C1 segment of cervical spinal cord (tissue), 14 donors: Measurements from ENCODE around the gene NOP16.
A peak's percentile ranks its signal among the peaks of the same experiment; 100 is the strongest.

Experiments used
- DNase-seq, 14 donors: peaks; one replicate each; lab custom pipeline; 2025; lab: John Stamatoyannopoulos, UW

NOP16 gene

GRCh38 chr5:176386491-176386890, 1.9 kb downstream of the NOP16 start:
- DNase-seq = no peak

DNA sequence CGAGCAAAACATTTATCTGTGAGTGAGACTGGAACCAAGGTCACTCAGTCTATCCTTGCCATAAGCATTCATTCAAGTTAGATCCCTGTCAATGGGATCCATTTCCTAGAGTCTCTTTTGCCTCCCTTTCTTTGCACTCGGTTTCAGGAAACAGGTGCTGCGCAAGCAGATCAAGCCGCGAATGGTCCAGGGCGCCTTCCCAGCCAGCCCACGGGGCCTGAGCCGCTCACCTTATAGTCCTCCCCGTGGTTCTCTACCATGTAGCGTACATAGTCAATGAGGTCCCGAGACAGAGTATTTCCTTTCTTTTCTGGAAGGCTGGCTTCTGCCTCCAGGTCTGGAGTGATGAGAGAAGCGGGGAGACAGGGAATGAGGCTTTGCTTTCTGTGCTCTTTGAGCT, 3.4 kb downstream of the NOP16 start:
- DNase-seq = no peak

GRCh38 chr5:176384366-176384930, 4.0 kb downstream of the NOP16 start:
- DNase-seq = no peak

- no peak for DNase-seq
Observed at GRCh38 chr5:176383961-176384360, 4.4 kb downstream of the NOP16 start.

GRCh38 chr5:176383248-176383905, 5.0 kb downstream of the NOP16 start:
- DNase-seq = no peak

- DNase-seq = no peak
Observed at GRCh38 chr5:176382721-176383120, 5.7 kb downstream of the NOP16 start.

DNA sequence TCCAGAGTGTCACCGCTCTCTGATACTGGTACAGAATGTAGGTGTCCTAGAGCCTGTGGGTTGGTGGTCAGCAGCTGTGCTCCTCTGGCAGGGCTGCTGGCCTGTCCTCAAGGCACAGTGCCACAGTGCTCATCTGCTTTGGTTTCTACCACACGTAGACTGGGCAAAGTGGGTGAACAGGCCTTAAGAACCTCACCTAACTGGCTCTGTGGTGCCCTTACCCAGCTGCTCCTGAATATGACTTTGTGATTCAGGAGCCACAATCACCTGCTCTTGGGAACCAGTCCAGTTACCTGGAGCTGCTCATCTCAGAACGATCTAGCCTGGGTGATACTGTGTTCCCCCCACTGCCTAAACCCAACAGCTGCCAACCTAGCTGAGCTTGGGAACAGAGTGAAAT, 6.4 kb downstream of the NOP16 start:
- no peak for DNase-seq

GRCh38 chr5:176381423-176381822, 7.0 kb downstream of the NOP16 start:
- DNase-seq = no peak

- DNase-seq = no peak
Observed at GRCh38 chr5:176379881-176380280, 8.5 kb downstream of the NOP16 start.

- DNase-seq = no peak
Observed at GRCh38 chr5:176373100-176373818, 15.1 kb downstream of the NOP16 start.

DNA sequence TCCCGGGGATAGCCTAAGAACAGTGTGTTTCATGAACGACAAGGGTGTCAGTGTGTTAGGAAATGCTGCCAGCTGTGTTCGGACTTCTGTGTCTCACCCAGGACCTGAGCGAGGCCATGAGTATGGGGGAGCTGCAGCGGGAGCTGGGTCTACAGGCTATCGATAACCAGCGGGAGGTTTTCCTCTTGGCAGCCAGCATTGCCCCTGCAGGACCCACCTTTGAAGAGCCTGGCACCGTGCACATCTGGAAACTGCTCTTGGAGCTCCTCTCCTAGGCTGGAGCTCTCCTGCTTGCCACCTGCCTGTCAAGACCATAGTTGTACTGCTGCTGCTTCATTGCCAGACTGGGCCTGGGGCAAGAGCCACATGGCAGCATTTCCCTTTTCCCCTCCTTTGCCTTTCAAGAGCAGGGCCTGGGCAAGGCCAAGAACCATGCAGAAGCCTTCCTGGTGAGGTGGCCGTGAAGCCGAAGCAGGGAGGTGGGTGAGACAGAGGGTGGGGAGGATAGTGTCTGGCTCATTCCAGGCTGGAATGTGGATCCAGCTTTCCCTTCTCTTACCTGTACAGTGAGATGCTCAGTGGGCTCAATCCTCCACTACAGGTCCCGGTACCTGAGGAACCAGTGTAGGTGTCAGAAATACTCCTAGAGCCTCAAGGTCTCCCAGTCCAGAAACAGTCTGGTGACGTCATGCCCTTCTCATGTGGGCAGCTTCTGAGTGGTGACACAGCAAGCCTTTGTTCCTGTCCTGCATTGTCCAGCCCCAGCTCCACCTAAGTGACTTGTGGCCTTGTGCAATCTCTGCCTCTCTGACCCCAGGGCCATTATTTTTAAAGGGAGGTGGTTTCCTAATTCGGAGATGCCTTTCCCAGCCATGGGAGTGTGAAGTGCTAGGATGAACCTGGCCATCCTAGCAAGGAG, 16.5 kb downstream of the NOP16 start:
- DNase-seq = peak in 2 of 14 donors; percentile 8 to 18

- no peak for DNase-seq
Observed at GRCh38 chr5:176369934-176370711, 18.3 kb downstream of the NOP16 start.

DNA sequence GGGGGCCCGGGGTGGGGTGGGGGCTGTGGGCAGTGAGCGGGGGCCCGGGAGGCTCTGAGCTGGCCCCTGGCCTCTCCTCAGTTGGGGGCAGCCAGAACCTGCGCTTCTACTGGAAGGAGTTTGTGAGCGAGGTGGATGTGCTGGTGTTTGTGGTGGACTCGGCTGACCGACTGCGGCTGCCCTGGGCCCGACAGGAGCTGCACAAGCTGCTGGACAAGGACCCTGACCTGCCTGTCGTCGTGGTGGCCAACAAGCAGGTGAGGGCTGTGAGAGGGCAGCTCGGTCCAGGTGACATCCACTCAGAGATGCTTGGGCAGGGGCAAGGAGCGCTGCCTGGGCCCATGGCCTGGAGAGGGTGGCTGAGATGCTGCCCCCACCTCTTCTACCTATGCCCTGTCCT, 19.7 kb downstream of the NOP16 start:
- no peak for DNase-seq

DNA sequence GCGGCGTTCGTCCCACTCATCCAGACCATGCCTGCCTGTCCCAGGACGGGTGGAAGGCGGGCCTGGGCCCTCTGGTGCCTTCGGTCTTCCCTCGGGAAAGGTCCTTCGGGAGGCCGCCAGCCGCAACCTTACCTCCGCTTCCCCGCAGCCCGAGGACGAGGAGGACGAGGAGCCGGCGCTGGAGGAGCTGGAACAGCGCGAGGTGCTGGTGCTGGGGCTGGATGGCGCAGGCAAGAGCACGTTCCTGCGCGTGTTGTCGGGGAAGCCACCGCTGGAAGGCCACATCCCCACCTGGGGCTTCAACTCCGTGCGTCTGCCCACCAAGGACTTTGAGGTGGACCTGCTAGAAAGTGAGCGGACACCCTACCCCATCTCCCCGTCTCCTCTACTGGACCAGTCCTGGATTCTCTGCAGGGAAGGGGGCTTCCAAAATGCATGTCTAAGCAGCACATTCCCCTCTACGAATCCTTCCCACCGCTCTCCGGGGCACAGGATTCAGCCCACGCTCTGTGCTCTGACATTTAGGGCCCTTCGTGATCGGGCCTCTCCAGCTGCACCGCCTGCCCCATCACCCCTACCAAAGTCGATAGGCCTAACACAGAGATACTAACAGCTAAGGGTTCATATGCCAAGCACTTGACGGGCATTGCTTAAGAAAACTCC, 22.0 kb downstream of the NOP16 start:
- DNase-seq = no peak

DNA sequence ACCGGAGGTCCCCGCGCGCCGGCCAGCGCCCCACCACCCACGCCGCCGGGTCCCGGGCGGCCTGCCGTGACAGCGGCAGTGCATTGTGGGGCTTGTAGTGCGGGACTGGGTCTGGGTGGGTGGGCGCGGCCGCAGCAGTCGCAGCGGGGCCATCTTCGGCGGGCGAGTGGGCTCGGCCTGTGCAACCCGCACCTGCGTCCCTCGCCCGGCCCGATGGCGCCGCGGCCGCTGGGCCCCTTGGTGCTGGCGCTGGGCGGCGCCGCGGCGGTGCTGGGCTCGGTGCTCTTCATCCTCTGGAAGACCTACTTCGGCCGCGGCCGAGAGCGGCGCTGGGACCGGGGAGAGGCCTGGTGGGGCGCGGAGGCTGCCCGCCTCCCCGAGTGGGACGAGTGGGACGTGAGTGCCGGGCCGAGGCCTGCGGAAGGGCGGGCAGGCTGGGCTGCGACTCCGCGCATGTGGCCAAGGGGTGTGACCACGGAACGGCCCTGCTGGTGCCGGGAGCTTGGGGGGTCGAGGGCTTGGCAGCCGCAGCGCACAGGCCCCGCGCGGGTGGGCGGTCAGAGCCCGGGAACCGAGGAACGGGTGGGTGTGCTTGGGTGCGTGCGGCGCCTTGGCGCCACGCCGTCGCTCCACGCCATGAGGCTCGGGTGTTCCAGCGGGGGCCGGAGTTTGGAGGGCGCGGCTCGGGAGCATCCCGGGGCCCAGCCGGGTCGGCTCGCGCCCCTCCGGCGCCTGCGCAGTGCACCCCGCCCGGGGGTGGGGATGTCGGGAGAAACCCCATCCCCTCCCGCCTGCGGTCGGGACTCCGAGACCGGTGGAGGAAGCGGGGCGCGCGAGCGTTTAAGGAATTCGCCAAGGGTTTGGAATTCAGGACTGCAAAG, 22.8 kb downstream of the NOP16 start, which contains the start of gene ARL10:
TSS of gene ARL10 (plus strand) at position 137 of the 881 bp plus-strand sequence. CDS start at position 214, 77 bp downstream.
- DNase-seq = peak in 11 of 14 donors; percentile 17 to 67 (median 52)

GRCh38 chr5:176364765-176365350, 23.5 kb downstream of the NOP16 start:
- DNase-seq = peak in 2 of 14 donors; percentile 17 to 20

GRCh38 chr5:176362233-176362490, 26.2 kb downstream of the NOP16 start:
- no peak for DNase-seq

DNA sequence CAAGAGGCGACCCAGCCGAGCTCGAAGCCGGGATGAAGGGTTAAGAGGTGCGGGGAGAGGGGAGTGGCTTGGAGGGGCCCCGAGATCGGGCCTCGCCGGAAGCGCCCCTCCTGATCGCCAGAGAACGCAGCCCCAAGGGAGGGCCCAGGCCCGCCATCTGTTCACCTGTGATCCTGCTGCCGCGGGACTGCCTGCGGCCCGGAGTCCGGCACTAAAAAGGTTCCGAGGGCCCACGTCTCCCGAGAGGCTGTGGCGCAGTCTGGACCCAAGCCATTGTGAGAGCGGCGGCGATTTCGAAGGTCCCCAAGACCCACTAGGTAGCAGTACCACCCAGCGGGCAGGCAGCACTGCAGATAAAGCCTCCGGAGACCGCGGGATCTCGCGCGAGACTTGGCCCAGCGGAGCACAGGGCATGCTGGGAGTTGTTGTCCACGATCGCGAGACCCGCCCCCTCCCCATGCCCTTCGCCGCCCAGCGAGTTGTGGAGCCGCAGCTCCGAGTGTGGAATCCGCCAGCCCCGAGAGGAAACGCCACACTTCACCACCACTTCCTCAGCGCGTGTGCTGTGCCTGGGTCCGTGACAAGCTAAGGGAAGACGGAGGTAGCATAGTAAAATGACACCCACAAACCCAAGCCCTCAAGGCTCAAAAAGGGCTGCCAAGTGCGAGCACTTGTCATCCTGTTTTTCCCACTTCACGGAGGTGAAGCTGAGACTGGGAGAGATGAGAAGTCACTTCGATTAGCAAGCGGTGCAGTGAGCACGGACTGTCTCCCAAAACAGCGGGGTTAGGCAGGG, 26.8 kb downstream of the NOP16 start, which contains the start of gene KIAA1191:
TSS of gene KIAA1191 (minus strand) at position 328 of the 796 bp plus-strand sequence. CDS start 2,256 bp downstream, outside the sequence.
- DNase-seq = peak; percentile 48 to 91 (median 83)
